Progenitor cell of endocrine pancreas (in vitro differentiated cells): Measurements from ENCODE around the gene SLC35F6. TPM values are rescaled to one million over a fixed set of nuclear protein-coding genes. Genes with fewer than 3 reads are reported as not detected.
"Not testable (repeated sequence)": the region's sequence is repeated elsewhere in the genome, so short reads cannot be mapped to it uniquely, and the experiment has no call there.

Experiments
- DNase-seq: peaks from one replicate; pipeline ENCODE4 v3.0.0; 2021; ENCODE audit warnings: low spot score; ENCODE audit not compliant: unreplicated experiment
- H3K27ac Mint-ChIP-seq: 2 replicates; pipeline ENCODE4 v1.8.0; 2021; ENCODE audit warnings: mild to moderate bottlenecking, moderate library complexity, mixed read lengths
- H3K27me3 Mint-ChIP-seq: 2 replicates; pipeline ENCODE4 v1.8.0; 2021; ENCODE audit warnings: mixed read lengths
- H3K36me3 Mint-ChIP-seq: 2 replicates; pipeline ENCODE4 v1.8.0; 2022; ENCODE audit warnings: mixed read lengths; ENCODE audit not compliant: insufficient read depth
- H3K4me1 Mint-ChIP-seq: 2 replicates; pipeline ENCODE4 v1.8.0; 2021; ENCODE audit warnings: low read depth, mixed read lengths
- H3K4me3 Mint-ChIP-seq: 2 replicates; pipeline ENCODE4 v1.8.0; 2021; ENCODE audit warnings: low read depth, mild to moderate bottlenecking, moderate library complexity, mixed read lengths
- H3K9me3 Mint-ChIP-seq: 2 replicates; pipeline ENCODE4 v1.8.0; 2021; ENCODE audit warnings: low read depth, mixed read lengths
- total RNA-seq: library from RNA; stranded (reverse); gene quantifications from 2 replicates; pipeline ENCODE4 v1.2.1, GENCODE V29; 2021
- TF ChIP-seq, protein P1 (sequence below): fragments of 200-600 bp; sonication (generic); IDR thresholded peaks from one replicate; pipeline ENCODE4 v1.5.0; 2021; ENCODE audit warnings: antibody characterized with exemption, mild to moderate bottlenecking; ENCODE audit not compliant: unreplicated experiment

SLC35F6 gene
- total RNA-seq, 1 donor from 2014 or later = 19.9 TPM

DNA sequence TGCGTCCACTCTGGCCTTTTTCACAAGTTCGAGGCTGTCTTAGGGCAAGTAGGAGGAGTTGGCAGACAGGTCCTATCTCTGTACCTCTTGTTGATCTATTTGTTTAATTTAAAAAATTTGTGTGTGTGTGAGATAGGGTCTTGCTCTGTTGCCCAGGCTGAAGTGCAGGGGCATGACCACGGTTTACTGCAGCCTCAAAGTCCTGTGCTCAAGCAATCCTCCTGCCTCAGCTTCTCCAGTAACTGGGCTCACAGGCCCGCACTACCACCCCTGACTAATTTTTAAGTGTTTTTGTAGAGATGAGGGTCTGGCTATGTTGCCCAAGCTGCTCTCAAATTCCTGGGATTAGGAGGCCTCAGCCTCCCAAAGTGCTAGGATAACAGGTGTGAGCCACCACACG is 4.2 kb upstream of the SLC35F6 start:
- no peak overlapping the region for H3K4me3 Mint-ChIP-seq
- H3K27ac Mint-ChIP-seq = no peak overlapping the region
- no peaks in the 10 kb centered on the region for H3K9me3 Mint-ChIP-seq
- DNase-seq = no peak
- H3K36me3 Mint-ChIP-seq = no peaks in the 10 kb centered on the region
- TF ChIP-seq, protein P1, sequence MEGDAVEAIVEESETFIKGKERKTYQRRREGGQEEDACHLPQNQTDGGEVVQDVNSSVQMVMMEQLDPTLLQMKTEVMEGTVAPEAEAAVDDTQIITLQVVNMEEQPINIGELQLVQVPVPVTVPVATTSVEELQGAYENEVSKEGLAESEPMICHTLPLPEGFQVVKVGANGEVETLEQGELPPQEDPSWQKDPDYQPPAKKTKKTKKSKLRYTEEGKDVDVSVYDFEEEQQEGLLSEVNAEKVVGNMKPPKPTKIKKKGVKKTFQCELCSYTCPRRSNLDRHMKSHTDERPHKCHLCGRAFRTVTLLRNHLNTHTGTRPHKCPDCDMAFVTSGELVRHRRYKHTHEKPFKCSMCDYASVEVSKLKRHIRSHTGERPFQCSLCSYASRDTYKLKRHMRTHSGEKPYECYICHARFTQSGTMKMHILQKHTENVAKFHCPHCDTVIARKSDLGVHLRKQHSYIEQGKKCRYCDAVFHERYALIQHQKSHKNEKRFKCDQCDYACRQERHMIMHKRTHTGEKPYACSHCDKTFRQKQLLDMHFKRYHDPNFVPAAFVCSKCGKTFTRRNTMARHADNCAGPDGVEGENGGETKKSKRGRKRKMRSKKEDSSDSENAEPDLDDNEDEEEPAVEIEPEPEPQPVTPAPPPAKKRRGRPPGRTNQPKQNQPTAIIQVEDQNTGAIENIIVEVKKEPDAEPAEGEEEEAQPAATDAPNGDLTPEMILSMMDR = no peak
- no peaks in the 10 kb centered on the region for H3K27me3 Mint-ChIP-seq
- H3K4me1 Mint-ChIP-seq = peaks cover 6% of the 10 kb centered on the region

DNA sequence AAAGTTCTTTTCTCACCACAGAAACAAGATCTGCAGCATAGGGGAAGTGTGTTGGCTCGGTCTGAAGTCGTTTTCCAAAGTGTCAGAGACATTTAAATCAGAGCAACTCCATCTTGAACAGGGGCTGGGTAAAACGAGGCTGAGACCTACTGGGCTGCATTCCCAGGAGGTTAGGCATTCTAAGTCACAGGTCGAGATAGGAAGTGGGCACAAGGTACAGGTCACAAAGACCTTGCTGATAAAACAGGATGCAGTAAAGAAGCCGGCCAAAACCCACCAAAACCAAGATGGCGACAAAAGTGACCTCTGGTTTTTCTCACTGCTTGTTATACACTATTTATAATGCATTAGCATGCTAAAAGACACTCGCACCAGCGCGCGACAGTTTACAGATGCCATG is 3.1 kb upstream of the SLC35F6 start:
- not testable (repeated sequence) for H3K4me3 Mint-ChIP-seq, DNase-seq, H3K27ac Mint-ChIP-seq, H3K4me1 Mint-ChIP-seq, H3K9me3 Mint-ChIP-seq, H3K36me3 Mint-ChIP-seq, H3K27me3 Mint-ChIP-seq

DNA sequence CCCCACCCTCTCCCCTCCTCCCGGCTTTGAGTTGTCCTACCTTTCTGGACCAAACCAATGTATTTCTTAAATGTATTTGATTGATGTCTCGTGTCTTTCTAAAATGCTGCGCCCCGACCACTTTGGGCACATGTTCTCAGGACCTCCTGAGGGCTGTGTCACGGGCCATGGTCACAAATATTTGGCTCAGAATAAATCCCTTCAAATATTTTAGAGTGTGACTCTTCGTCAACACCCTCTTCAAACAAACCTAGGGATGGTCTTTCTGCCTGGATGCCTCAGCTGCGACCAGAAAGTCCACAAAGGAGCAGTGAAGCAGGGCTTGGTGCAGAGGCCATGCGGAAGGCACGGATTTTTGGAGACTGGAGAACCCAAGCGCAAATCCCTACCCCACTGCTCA is 1.1 kb upstream of the SLC35F6 start:
- TF ChIP-seq, protein P1 = no peak
- DNase-seq = no peak
- Mint-ChIP-seq H3K27ac (no peak overlapping the region), H3K9me3 (no peaks in the 10 kb centered on the region), H3K4me1 (peaks cover 9% of the 10 kb centered on the region), H3K36me3 (no peaks in the 10 kb centered on the region), H3K27me3 (no peaks in the 10 kb centered on the region), H3K4me3 (peak overlapping the region; percentile 84)

DNA sequence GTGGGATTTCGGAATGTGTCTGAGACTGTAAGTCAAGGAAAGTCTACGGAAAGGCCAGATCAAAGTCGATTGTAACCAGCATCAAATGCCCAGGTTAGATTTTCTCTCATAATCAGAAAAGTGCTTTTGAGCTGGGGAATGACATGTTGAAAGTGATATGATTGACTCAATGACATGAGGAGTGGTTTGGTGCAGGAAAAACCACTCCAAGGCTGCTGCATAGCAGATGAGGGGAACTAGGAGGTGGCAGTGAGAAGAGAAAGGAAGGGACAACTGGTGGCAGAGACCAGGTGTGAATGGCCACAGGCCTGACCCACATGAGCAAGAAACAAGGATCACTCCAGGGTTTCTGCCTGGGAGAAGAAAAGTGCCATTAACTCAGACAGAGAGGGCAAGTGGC is 822 bp downstream of the SLC35F6 start:
- Mint-ChIP-seq H3K4me1 (peaks cover 8% of the 10 kb centered on the region), H3K9me3 (no peaks in the 10 kb centered on the region), H3K36me3 (no peaks in the 10 kb centered on the region), H3K27me3 (no peaks in the 10 kb centered on the region), H3K4me3 (peak overlapping the region; percentile 84), H3K27ac (peak overlapping the region; percentile 80)
- TF ChIP-seq, protein P1 = no peak
- no peak for DNase-seq

DNA sequence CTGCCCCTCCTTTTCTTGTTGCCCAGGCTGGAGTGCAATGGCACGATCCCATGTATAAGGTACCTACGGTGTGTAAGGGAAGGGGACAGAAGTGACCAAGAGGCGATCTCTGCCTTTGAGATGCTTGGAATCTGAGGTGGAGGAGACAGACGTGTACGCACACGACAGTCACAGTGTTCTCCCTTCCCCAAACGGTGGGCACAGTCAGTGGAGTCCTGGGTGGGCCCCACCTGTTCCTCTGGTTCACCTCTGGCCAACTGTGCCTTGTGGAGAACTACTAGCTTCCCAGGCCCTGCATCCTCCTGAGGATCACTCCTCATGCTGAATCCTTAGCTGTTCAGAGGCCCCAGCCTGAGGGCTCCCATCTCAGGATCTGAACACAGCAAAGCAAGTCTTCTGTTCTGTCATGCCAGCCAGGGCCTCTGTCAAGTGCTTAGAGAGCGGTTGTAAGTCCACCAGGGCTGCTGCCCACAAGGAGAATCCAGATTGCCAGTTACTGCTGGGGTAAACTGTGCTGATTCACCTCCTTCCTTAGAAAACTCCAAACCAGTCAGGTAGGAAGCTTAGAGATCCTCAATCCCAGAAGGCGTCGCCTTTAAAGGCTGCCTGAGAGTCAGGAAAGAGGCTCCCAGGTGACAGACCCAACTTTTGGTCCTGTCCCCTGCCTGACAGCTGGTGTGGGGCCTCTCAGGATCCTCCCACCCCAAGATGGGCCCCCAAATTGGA is 1.6 kb downstream of the SLC35F6 start:
- Mint-ChIP-seq H3K4me1 (peaks cover 8% of the 10 kb centered on the region), H3K9me3 (no peaks in the 10 kb centered on the region), H3K36me3 (no peaks in the 10 kb centered on the region), H3K27ac (peak overlapping the region; percentile 53), H3K4me3 (peak overlapping the region; percentile 84), H3K27me3 (no peaks in the 10 kb centered on the region)
- TF ChIP-seq, protein P1 = no peak
- DNase-seq = no peak

DNA sequence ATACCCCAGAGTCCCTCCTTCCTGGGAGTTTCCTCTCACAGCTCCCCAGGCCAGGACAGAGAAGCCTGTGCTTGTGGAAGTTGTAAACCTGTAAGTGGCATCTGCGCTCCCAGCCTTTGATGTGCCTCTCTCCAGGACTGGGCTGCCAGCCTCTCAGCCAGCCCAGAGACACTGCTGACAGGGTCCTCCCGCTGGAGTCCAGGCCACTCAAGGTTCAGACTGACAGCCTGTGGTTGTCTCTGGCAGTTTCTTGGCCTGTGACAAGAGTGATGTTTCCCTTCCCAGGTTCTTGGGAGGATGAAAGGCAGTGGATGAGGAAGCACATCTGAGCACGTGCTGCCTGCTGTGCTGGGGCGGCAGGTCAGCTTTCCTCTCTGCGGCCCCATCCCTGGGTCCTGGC is 3.0 kb downstream of the SLC35F6 start:
- Mint-ChIP-seq H3K9me3 (no peaks in the 10 kb centered on the region), H3K4me3 (no peak overlapping the region), H3K36me3 (no peaks in the 10 kb centered on the region), H3K27ac (no peak overlapping the region), H3K27me3 (no peaks in the 10 kb centered on the region), H3K4me1 (peaks cover 6% of the 10 kb centered on the region)
- DNase-seq = no peak
- TF ChIP-seq, protein P1 = no peak
